T-helper 17 cell (primary cell): Measurements from ENCODE around the gene ARMH4. TPM values are rescaled to one million over a fixed set of nuclear protein-coding genes. Genes with fewer than 3 reads are reported as not detected.
A peak's percentile ranks its signal among the peaks of the same experiment; 100 is the strongest.

Source experiments
- ATAC-seq: fragments of 150-1000 bp; cut with Tn5 transposase; 2 replicates; pipeline ENCODE4 v1.10.0; 2021; ENCODE audit warnings: mild to moderate bottlenecking, moderate library complexity
- DNase-seq, 3 donors: peaks; one replicate each; pipeline versions ENCODE4 v3.0.0 to v3.0.0-alpha.2; 2020 to 2021
- H3K9me3 ChIP-seq: one replicate; pipeline ENCODE4 v1.7.0; 2013; ENCODE audit warnings: low read length, mild to moderate bottlenecking; ENCODE audit not compliant: control insufficient read depth, poor library complexity, severe bottlenecking
- H3K27ac Mint-ChIP-seq: one replicate; pipeline ENCODE4 v1.8.0; 2022; ENCODE audit warnings: mild to moderate bottlenecking, moderate library complexity, mixed read lengths
- H3K27me3 Mint-ChIP-seq: one replicate; pipeline ENCODE4 v1.8.0; 2022; ENCODE audit warnings: mixed read lengths
- H3K36me3 Mint-ChIP-seq: one replicate; pipeline ENCODE4 v1.8.0; 2022; ENCODE audit warnings: low read depth, mixed read lengths
- H3K4me1 Mint-ChIP-seq: one replicate; pipeline ENCODE4 v1.8.0; 2022; ENCODE audit warnings: mild to moderate bottlenecking, mixed read lengths
- H3K4me3 Mint-ChIP-seq: one replicate; pipeline ENCODE4 v1.8.0; 2022; ENCODE audit warnings: mild to moderate bottlenecking, moderate library complexity, mixed read lengths
- total RNA-seq, 4 donors: library from RNA in 2 of 4; stranded (reverse) in 2 of 4; gene quantifications; one replicate each; pipeline ENCODE4 v1.2.3 and lab custom pipeline; 2022 to 2026

Gene ARMH4
- total RNA-seq, 2 donors from 2014 or later: not detected

GRCh38 chr14:58078068-58078467 lies 73.9 kb downstream of the ARMH4 start:
- H3K4me3 Mint-ChIP-seq: no peak overlapping the region

GRCh38 chr14:58077621-58078020 lies 74.4 kb downstream of the ARMH4 start:
- peaks cover 47% of the 10 kb centered on the region for H3K27me3 Mint-ChIP-seq
- no peak overlapping the region for H3K27ac Mint-ChIP-seq
- H3K9me3 ChIP-seq: no peaks in the 10 kb centered on the region
- H3K36me3 Mint-ChIP-seq: no peaks in the 10 kb centered on the region
- no peaks in the 10 kb centered on the region for H3K4me1 Mint-ChIP-seq
- no peak for ATAC-seq
- no peak overlapping the region for H3K4me3 Mint-ChIP-seq
- no peak for DNase-seq

More at GRCh38 chr14:58078068-58078467, 73.9 kb downstream of the ARMH4 start:
- Mint-ChIP-seq H3K27me3 (peaks cover 51% of the 10 kb centered on the region), H3K36me3 (no peaks in the 10 kb centered on the region), H3K4me1 (no peaks in the 10 kb centered on the region), H3K27ac (no peak overlapping the region)
- DNase-seq (no peak), ATAC-seq (no peak)
- H3K9me3 ChIP-seq: no peaks in the 10 kb centered on the region

- H3K27me3 Mint-ChIP-seq: peaks cover 27% of the 10 kb centered on the region
- no peak overlapping the region for H3K4me3 Mint-ChIP-seq
- peaks cover 2% of the 10 kb centered on the region for H3K4me1 Mint-ChIP-seq
- ATAC-seq (no peak), DNase-seq (no peak)
- no peak overlapping the region for H3K27ac Mint-ChIP-seq
- H3K36me3 Mint-ChIP-seq: no peaks in the 10 kb centered on the region
- H3K9me3 ChIP-seq: no peaks in the 10 kb centered on the region
Measured at GRCh38 chr14:58073516-58073915, 78.5 kb downstream of the ARMH4 start.

- ATAC-seq (peak; percentile 75), DNase-seq (peak in 1 of 3 donors; percentile 26)
- Mint-ChIP-seq H3K36me3 (no peaks in the 10 kb centered on the region), H3K27me3 (peaks cover 22% of the 10 kb centered on the region), H3K27ac (no peak overlapping the region), H3K4me3 (peak overlapping the region; percentile 9), H3K4me1 (peaks cover 2% of the 10 kb centered on the region)
- H3K9me3 ChIP-seq: no peaks in the 10 kb centered on the region
Measured at GRCh38 chr14:58072288-58073071, 79.5 kb downstream of the ARMH4 start.

GRCh38 chr14:58071341-58071740 lies 80.7 kb downstream of the ARMH4 start:
- H3K9me3 ChIP-seq: no peaks in the 10 kb centered on the region
- H3K4me3 Mint-ChIP-seq: no peak overlapping the region

GRCh38 chr14:58068306-58068705 lies 83.7 kb downstream of the ARMH4 start:
- no peak for ATAC-seq
- Mint-ChIP-seq H3K27me3 (peaks cover 12% of the 10 kb centered on the region), H3K36me3 (no peaks in the 10 kb centered on the region), H3K4me3 (no peak overlapping the region), H3K4me1 (peaks cover 2% of the 10 kb centered on the region), H3K27ac (no peak overlapping the region)
- no peaks in the 10 kb centered on the region for H3K9me3 ChIP-seq
- no peak for DNase-seq

More at GRCh38 chr14:58071341-58071740, 80.7 kb downstream of the ARMH4 start:
- ATAC-seq (no peak), DNase-seq (no peak)
- Mint-ChIP-seq H3K36me3 (no peaks in the 10 kb centered on the region), H3K27ac (no peak overlapping the region), H3K4me1 (peaks cover 2% of the 10 kb centered on the region), H3K27me3 (peaks cover 22% of the 10 kb centered on the region)

GRCh38 chr14:58066115-58066514 lies 85.9 kb downstream of the ARMH4 start:
- no peaks in the 10 kb centered on the region for H3K9me3 ChIP-seq
- Mint-ChIP-seq H3K4me3 (no peak overlapping the region), H3K36me3 (no peaks in the 10 kb centered on the region), H3K27me3 (peaks cover 26% of the 10 kb centered on the region), H3K4me1 (peaks cover 2% of the 10 kb centered on the region), H3K27ac (no peak overlapping the region)
- ATAC-seq: no peak
- DNase-seq: no peak

GRCh38 chr14:58061581-58061980 lies 90.4 kb downstream of the ARMH4 start:
- DNase-seq (no peak), ATAC-seq (no peak)
- no peak overlapping the region for H3K27ac Mint-ChIP-seq
- no peak overlapping the region for H3K4me3 Mint-ChIP-seq
- H3K9me3 ChIP-seq: no peaks in the 10 kb centered on the region
- peaks cover 3% of the 10 kb centered on the region for H3K36me3 Mint-ChIP-seq
- H3K27me3 Mint-ChIP-seq: peaks cover 41% of the 10 kb centered on the region
- no peaks in the 10 kb centered on the region for H3K4me1 Mint-ChIP-seq

GRCh38 chr14:58060898-58061297 lies 91.1 kb downstream of the ARMH4 start:
- no peaks in the 10 kb centered on the region for H3K9me3 ChIP-seq
- peaks cover 41% of the 10 kb centered on the region for H3K27me3 Mint-ChIP-seq
- no peak for ATAC-seq

GRCh38 chr14:58060077-58060476 lies 91.9 kb downstream of the ARMH4 start:
- DNase-seq (no peak), ATAC-seq (no peak)
- peaks cover 45% of the 10 kb centered on the region for H3K27me3 Mint-ChIP-seq
- no peaks in the 10 kb centered on the region for H3K9me3 ChIP-seq
- no peak overlapping the region for H3K27ac Mint-ChIP-seq
- H3K36me3 Mint-ChIP-seq: peaks cover 3% of the 10 kb centered on the region
- H3K4me3 Mint-ChIP-seq: no peak overlapping the region
- no peaks in the 10 kb centered on the region for H3K4me1 Mint-ChIP-seq

More at GRCh38 chr14:58060898-58061297, 91.1 kb downstream of the ARMH4 start:
- no peak for DNase-seq
- Mint-ChIP-seq H3K36me3 (peaks cover 3% of the 10 kb centered on the region), H3K27ac (no peak overlapping the region), H3K4me1 (no peaks in the 10 kb centered on the region), H3K4me3 (no peak overlapping the region)

- H3K27ac Mint-ChIP-seq: no peak overlapping the region
- no peaks in the 10 kb centered on the region for H3K9me3 ChIP-seq
- H3K27me3 Mint-ChIP-seq: peaks cover 50% of the 10 kb centered on the region
- ATAC-seq (no peak), DNase-seq (no peak)
- no peak overlapping the region for H3K4me3 Mint-ChIP-seq
- no peaks in the 10 kb centered on the region for H3K4me1 Mint-ChIP-seq
- peaks cover 3% of the 10 kb centered on the region for H3K36me3 Mint-ChIP-seq
Measured at GRCh38 chr14:58059126-58059525, 92.9 kb downstream of the ARMH4 start.

GRCh38 chr14:58055497-58056010 lies 96.5 kb downstream of the ARMH4 start:
- peaks cover 45% of the 10 kb centered on the region for H3K27me3 Mint-ChIP-seq
- ATAC-seq: no peak
- DNase-seq: no peak
- H3K36me3 Mint-ChIP-seq: peaks cover 3% of the 10 kb centered on the region
- H3K27ac Mint-ChIP-seq: no peak overlapping the region
- H3K9me3 ChIP-seq: no peaks in the 10 kb centered on the region
- peaks cover 2% of the 10 kb centered on the region for H3K4me1 Mint-ChIP-seq
- H3K4me3 Mint-ChIP-seq: no peak overlapping the region

- Mint-ChIP-seq H3K4me3 (no peak overlapping the region), H3K36me3 (peaks cover 3% of the 10 kb centered on the region), H3K27ac (no peak overlapping the region), H3K4me1 (peaks cover 2% of the 10 kb centered on the region), H3K27me3 (peaks cover 38% of the 10 kb centered on the region)
- ATAC-seq (no peak), DNase-seq (no peak)
- no peaks in the 10 kb centered on the region for H3K9me3 ChIP-seq
Measured at GRCh38 chr14:58054100-58054499, 97.9 kb downstream of the ARMH4 start.

- no peaks in the 10 kb centered on the region for H3K9me3 ChIP-seq
- H3K36me3 Mint-ChIP-seq: no peaks in the 10 kb centered on the region
- peaks cover 16% of the 10 kb centered on the region for H3K27me3 Mint-ChIP-seq
- no peaks in the 10 kb centered on the region for H3K4me1 Mint-ChIP-seq
- DNase-seq (no peak), ATAC-seq (no peak)
- no peak overlapping the region for H3K4me3 Mint-ChIP-seq
- no peak overlapping the region for H3K27ac Mint-ChIP-seq
Measured at GRCh38 chr14:58048219-58048618, 103.8 kb downstream of the ARMH4 start.
